ENCODE measurements around the gene EPHA1.

EPHA1 gene

GRCh38 chr7:143372070-143372469 lies 36.6 kb downstream of the EPHA1 start:
- no peak for DNase-seq (ENCODE audit: low spot score)

GRCh38 chr7:143369678-143370651 lies 38.7 kb downstream of the EPHA1 start:
- DNase-seq (ENCODE audit: low spot score) = no peak

- DNase-seq (ENCODE audit: low spot score) = no peak
Observed at GRCh38 chr7:143368387-143368786, 40.3 kb downstream of the EPHA1 start.

- DNase-seq (ENCODE audit: low spot score) = no peak
Observed at GRCh38 chr7:143367972-143368371, 40.7 kb downstream of the EPHA1 start.

- no peak for DNase-seq (ENCODE audit: low spot score)
Observed at GRCh38 chr7:143363016-143363937, 45.4 kb downstream of the EPHA1 start.

- peak; percentile 50 for DNase-seq (ENCODE audit: low spot score)
Observed at GRCh38 chr7:143362131-143363015, 46.3 kb downstream of the EPHA1 start, which contains the start of gene FAM131B. Gene FAM131B, minus strand, starts transcription at chr7:143362713. Its CDS starts 110 bp downstream, at chr7:143362603.

GRCh38 chr7:143361552-143362130 lies 47.0 kb downstream of the EPHA1 start:
- no peak for DNase-seq (ENCODE audit: low spot score)

GRCh38 chr7:143360788-143361551 lies 47.7 kb downstream of the EPHA1 start:
- DNase-seq (ENCODE audit: low spot score) = no peak

GRCh38 chr7:143359771-143360353 lies 48.8 kb downstream of the EPHA1 start:
- no peak for DNase-seq (ENCODE audit: low spot score)

- DNase-seq (ENCODE audit: low spot score) = no peak
Observed at GRCh38 chr7:143358626-143359025, 50.0 kb downstream of the EPHA1 start.

GRCh38 chr7:143356414-143357050 lies 52.1 kb downstream of the EPHA1 start:
- DNase-seq (ENCODE audit: low spot score) = no peak

GRCh38 chr7:143355450-143356385 lies 52.9 kb downstream of the EPHA1 start:
- no peak for DNase-seq (ENCODE audit: low spot score)

GRCh38 chr7:143354965-143355364 lies 53.7 kb downstream of the EPHA1 start:
- no peak for DNase-seq (ENCODE audit: low spot score)

- no peak for DNase-seq (ENCODE audit: low spot score)
Observed at GRCh38 chr7:143354376-143354775, 54.3 kb downstream of the EPHA1 start.

- DNase-seq (ENCODE audit: low spot score) = no peak
Observed at GRCh38 chr7:143352531-143353002, 56.1 kb downstream of the EPHA1 start.

- DNase-seq (ENCODE audit: low spot score) = no peak
Observed at GRCh38 chr7:143351574-143351973, 57.1 kb downstream of the EPHA1 start.

GRCh38 chr7:143351060-143351459 lies 57.6 kb downstream of the EPHA1 start:
- no peak for DNase-seq (ENCODE audit: low spot score)

GRCh38 chr7:143347950-143348349 lies 60.7 kb downstream of the EPHA1 start:
- DNase-seq (ENCODE audit: low spot score) = no peak

Measured in HuH-7 (cell line).